GM23338 (cell line): ENCODE measurements around the gene ADSS1. TPM values are rescaled to one million over a fixed set of nuclear protein-coding genes. Genes with fewer than 3 reads are reported as not detected.

ENCODE experiments used
- ATAC-seq: fragments of 200-7000 bp; cut with Tn5 transposase; 3 replicates; pipeline ENCODE4 v1.9.1; 2020
- DNase-seq: peaks from one replicate; pipeline ENCODE4 v3.0.0-alpha.2; 2015; ENCODE audit warnings: low spot score
- H2AFZ ChIP-seq: fragments of 200-600 bp; sonication (generic); 2 replicates; pipeline ENCODE4 v1.8.0; 2016; ENCODE audit warnings: antibody characterized with exemption, mild to moderate bottlenecking, moderate library complexity
- H3F3A ChIP-seq: fragments of 200-600 bp; sonication (generic); replicated peaks from 2 replicates; pipeline ENCODE4 v1.8.0; 2017; ENCODE audit warnings: antibody characterized with exemption, mixed run types, low read depth
- H3K27ac ChIP-seq: fragments of 200-600 bp; sonication (generic); 2 replicates; pipeline ENCODE4 v1.6.1; 2016; ENCODE audit warnings: low read depth
- H3K27me3 ChIP-seq: fragments of 200-600 bp; sonication (generic); 2 replicates; pipeline ENCODE4 v1.8.0; 2016; ENCODE audit warnings: mild to moderate bottlenecking, mixed run types, moderate library complexity; ENCODE audit not compliant: insufficient read depth
- H3K36me3 ChIP-seq: fragments of 200-600 bp; sonication (generic); 2 replicates; pipeline ENCODE4 v1.8.0; 2016; ENCODE audit warnings: mild to moderate bottlenecking; ENCODE audit not compliant: insufficient read depth
- H3K4me1 ChIP-seq: fragments of 200-600 bp; sonication (generic); 2 replicates; pipeline ENCODE4 v1.8.0; 2016; ENCODE audit warnings: mild to moderate bottlenecking, moderate library complexity; ENCODE audit not compliant: insufficient read depth
- H3K4me2 ChIP-seq: fragments of 200-600 bp; sonication (generic); 2 replicates; pipeline ENCODE4 v1.7.1; 2017; ENCODE audit warnings: mixed run types
- H3K4me3 ChIP-seq: fragments of 200-600 bp; sonication (generic); 2 replicates; pipeline ENCODE4 v1.6.1; 2016; ENCODE audit warnings: mixed run types
- H3K79me2 ChIP-seq: fragments of 200-600 bp; sonication (generic); replicated peaks from 2 replicates; pipeline ENCODE4 v1.8.0; 2017; ENCODE audit warnings: mild to moderate bottlenecking; ENCODE audit not compliant: insufficient read depth
- H3K9me2 ChIP-seq: fragments of 200-600 bp; sonication (generic); 2 replicates; pipeline ENCODE4 v1.8.0; 2017; ENCODE audit not compliant: insufficient read depth
- H4K20me1 ChIP-seq: fragments of 200-600 bp; sonication (generic); replicated peaks from 2 replicates; pipeline ENCODE4 v1.8.0; 2017; ENCODE audit warnings: mild to moderate bottlenecking; ENCODE audit not compliant: insufficient read depth
- H3K27ac Mint-ChIP-seq: 2 replicates; pipeline ENCODE4 v1.8.0; 2020; ENCODE audit warnings: inconsistent platforms, mild to moderate bottlenecking, moderate library complexity, mixed read lengths
- H3K27me3 Mint-ChIP-seq: 3 replicates; pipeline ENCODE4 v1.8.0; 2022; ENCODE audit warnings: low read depth, mild to moderate bottlenecking, moderate library complexity, mixed read lengths, inconsistent platforms; ENCODE audit not compliant: insufficient read depth, poor library complexity
- H3K36me3 Mint-ChIP-seq: 3 replicates; pipeline ENCODE4 v1.8.0; 2021; ENCODE audit warnings: low read depth, mild to moderate bottlenecking, inconsistent platforms, moderate library complexity, mixed read lengths
- H3K4me1 Mint-ChIP-seq: 3 replicates; pipeline ENCODE4 v1.8.0; 2020; ENCODE audit warnings: mild to moderate bottlenecking, inconsistent platforms, mixed read lengths
- H3K4me3 Mint-ChIP-seq: 3 replicates; pipeline ENCODE4 v1.8.0; 2021; ENCODE audit warnings: moderate library complexity, mild to moderate bottlenecking, inconsistent platforms, mixed read lengths
- H3K9me3 Mint-ChIP-seq: 3 replicates; pipeline ENCODE4 v1.8.0; 2020; ENCODE audit warnings: moderate library complexity, mild to moderate bottlenecking, inconsistent platforms, mixed read lengths
- CREB1 ChIP-seq: fragments of 250-450 bp; sonication (Bioruptor Pico); IDR thresholded peaks from 2 replicates; pipeline ENCODE4 v1.5.0; 2020; ENCODE audit warnings: low read depth, mild to moderate bottlenecking, moderate library complexity
- CTCF ChIP-seq, 2 experiments: fragments of 200-600 bp in 1 of 2; sonication (generic) in 1 of 2; conservative IDR thresholded peaks; 2 replicates each; pipeline versions ENCODE4 v1.5.1 to v1.6.1; 2016 to 2017; ENCODE audit warnings: antibody characterized with exemption in 2 of 2, low read depth in 2 of 2, mild to moderate bottlenecking in 2 of 2, moderate library complexity in 1 of 2
- ETS1 ChIP-seq: IDR thresholded peaks from 2 replicates; pipeline ENCODE4 v1.6.1; 2016; ENCODE audit warnings: antibody characterized with exemption
- EZH2 ChIP-seq: fragments of 200-600 bp; sonication (generic); IDR thresholded peaks from one replicate; pipeline ENCODE4 v1.8.0; 2017; ENCODE audit warnings: antibody characterized with exemption, mild to moderate bottlenecking, low read depth; ENCODE audit not compliant: unreplicated experiment
- EZH2phosphoT487 ChIP-seq: fragments of 200-600 bp; sonication (generic); IDR thresholded peaks from one replicate; pipeline ENCODE4 v1.8.1; 2018; ENCODE audit warnings: antibody characterized with exemption; ENCODE audit not compliant: unreplicated experiment
- JUNB ChIP-seq: IDR thresholded peaks from one replicate; pipeline ENCODE4 v1.6.1; 2016; ENCODE audit warnings: antibody characterized with exemption; ENCODE audit not compliant: unreplicated experiment
- NANOG ChIP-seq: IDR thresholded peaks from 2 replicates; pipeline ENCODE4 v1.6.1; 2016; ENCODE audit warnings: antibody characterized with exemption, borderline replicate concordance
- POLR2AphosphoS5 ChIP-seq: IDR thresholded peaks from 2 replicates; pipeline ENCODE4 v1.6.1; 2016; ENCODE audit warnings: antibody characterized with exemption, low read depth
- REST ChIP-seq: IDR thresholded peaks from one replicate; pipeline ENCODE4 v1.6.1; 2018; ENCODE audit warnings: antibody characterized with exemption; ENCODE audit not compliant: unreplicated experiment
- STAT1 ChIP-seq: IDR thresholded peaks from one replicate; pipeline ENCODE4 v1.6.1; 2016; ENCODE audit warnings: antibody characterized with exemption; ENCODE audit not compliant: unreplicated experiment
- ZNF114 ChIP-seq: fragments of 250-450 bp; sonication (Bioruptor Pico); IDR thresholded peaks from 2 replicates; pipeline ENCODE4 v1.5.0; 2020; ENCODE audit warnings: mild to moderate bottlenecking, moderate library complexity
- ZNF331 ChIP-seq: fragments of 250-450 bp; sonication (Bioruptor Pico); IDR thresholded peaks from 2 replicates; pipeline ENCODE4 v1.5.0; 2020; ENCODE audit warnings: low read depth, mild to moderate bottlenecking, moderate library complexity
- ZNF462 ChIP-seq: fragments of 250-450 bp; sonication (Bioruptor Pico); IDR thresholded peaks from 2 replicates; pipeline ENCODE4 v1.5.0; 2020; ENCODE audit warnings: mild to moderate bottlenecking, moderate library complexity
- polyA plus RNA-seq: library from polyadenylated mRNA; unstranded; fragments of >200 nt; fragmentation: Nextera tagmentation; extraction: Ambion mirVana; gene quantifications from 2 replicates; pipeline ENCODE4 v1.2.1, GENCODE V29; 2016
- total RNA-seq: library from RNA; depleted of rRNA; stranded (reverse); fragments of >200 nt; shearing (Covaris generic); gene quantifications from 2 replicates; pipeline ENCODE4 v1.2.3, GENCODE V29; 2014

Gene ADSS1
- total and polyA plus RNA-seq, 2 experiments from 2014 or later: 9.5 to 11.6 TPM

- Histone ChIP-seq H3F3A (0 out of 2 replicates have a peak, but pooled peaks cover 2% of the 10 kb centered on the region), H3K4me2 (no peak overlapping the region), H3K4me1 (peaks cover 15% of the 10 kb centered on the region; the same call in 1 of the 2 replicates), H4K20me1 (no peaks in the 10 kb centered on the region; the same call in 1 of the 2 replicates), H3K27me3 (no peaks in the 10 kb centered on the region), H3K79me2 (no peaks in the 10 kb centered on the region), H3K4me3 (no peak overlapping the region), H2AFZ (no peak overlapping the region), H3K27ac (no peak overlapping the region), H3K9me2 (no peaks in the 10 kb centered on the region), H3K36me3 (peaks cover 12% of the 10 kb centered on the region; the same call in 1 of the 2 replicates)
- no peak for TF ChIP-seq CREB1 (CRISPR knock-in tag)
- TF ChIP-seq REST: no peak
- no peak for TF ChIP-seq JUNB
- no peak for TF ChIP-seq ZNF462 (CRISPR knock-in tag)
- no peak for TF ChIP-seq EZH2
- TF ChIP-seq ETS1: no peak
- no peak for TF ChIP-seq STAT1
- TF ChIP-seq ZNF114: no peak
- TF ChIP-seq CTCF (conservative IDR thresholded peaks at IDR 0.05; ENCODE audit: low read depth in 2 of 2): no peak
- TF ChIP-seq ZNF331: no peak
- TF ChIP-seq EZH2phosphoT487: no peak
- TF ChIP-seq POLR2AphosphoS5: no peak
- TF ChIP-seq NANOG: no peak
- peaks cover 16% of the 10 kb centered on the region for H3K4me1 Mint-ChIP-seq
- no peak overlapping the region for H3K27ac Mint-ChIP-seq
- peaks cover 33% of the 10 kb centered on the region for H3K36me3 Mint-ChIP-seq
- ATAC-seq (no peak), DNase-seq (no peak)
- H3K27me3 Mint-ChIP-seq: peaks cover 6% of the 10 kb centered on the region
- H3K4me3 Mint-ChIP-seq: no peak overlapping the region
- H3K9me3 Mint-ChIP-seq: peaks cover 19% of the 10 kb centered on the region
Observed at GRCh38 chr14:104704252-104704651, 19.8 kb upstream of the ADSS1 start.
